SU-DHL-6 (cell line): ENCODE data around the gene SMAD2.
"Not testable (repeated sequence)": the region's sequence is repeated elsewhere in the genome, so short reads cannot be mapped to it uniquely, and the experiment has no call there.

ENCODE experiments used
- CTCF ChIP-seq: fragments of 200-600 bp; sonication (generic); IDR thresholded peaks from one replicate; pipeline ENCODE4 v1.5.1; 2017; ENCODE audit warnings: antibody characterized with exemption, mild to moderate bottlenecking, low read length, moderate library complexity; ENCODE audit not compliant: insufficient read depth, poor library complexity, severe bottlenecking
- EZH2phosphoT487 ChIP-seq: fragments of 200-600 bp; sonication (generic), shearing (Covaris generic); conservative IDR thresholded peaks from 2 replicates; pipeline ENCODE4 v1.6.1; 2018; ENCODE audit warnings: mild to moderate bottlenecking, antibody characterized with exemption, low read length, moderate library complexity, mixed read lengths

GRCh38 chr18:47828031-47828430 lies 102.4 kb downstream of the SMAD2 start:
- not testable (repeated sequence) for TF ChIP-seq CTCF, EZH2phosphoT487
